Adipocyte (in vitro differentiated cells): ENCODE data around the gene MACROD2.
A peak's percentile ranks its signal among the peaks of the same experiment; 100 is the strongest.

Source experiments
- DNase-seq: peaks from one replicate; pipeline ENCODE4 v3.0.0-alpha.2; 2015; ENCODE audit warnings: low read depth
- H3K27me3 ChIP-seq: replicated peaks from 2 replicates; pipeline ENCODE4 v1.7.0; 2013; ENCODE audit warnings: mild to moderate bottlenecking, low read length, moderate library complexity; ENCODE audit not compliant: control insufficient read depth, insufficient read depth
- H3K36me3 ChIP-seq: 2 replicates; pipeline ENCODE4 v1.7.0; 2013; ENCODE audit warnings: low read length, mild to moderate bottlenecking, moderate library complexity; ENCODE audit not compliant: control insufficient read depth, insufficient read depth, severe bottlenecking
- H3K4me1 ChIP-seq: 2 replicates; pipeline ENCODE4 v1.7.0; 2013; ENCODE audit warnings: mild to moderate bottlenecking, low read length, moderate library complexity; ENCODE audit not compliant: control insufficient read depth, insufficient read depth
- H3K4me3 ChIP-seq: 2 replicates; pipeline ENCODE4 v1.7.0; 2013; ENCODE audit warnings: mild to moderate bottlenecking, low read length, moderate library complexity
- H3K9ac ChIP-seq: 2 replicates; pipeline ENCODE4 v1.7.0; 2013; ENCODE audit warnings: mild to moderate bottlenecking, low read length, moderate library complexity
- H3K9me3 ChIP-seq: 2 replicates; pipeline ENCODE4 v1.7.0; 2013; ENCODE audit warnings: mild to moderate bottlenecking, low read length, moderate library complexity; ENCODE audit not compliant: control insufficient read depth

MACROD2 gene

GRCh38 chr20:14828459-14828858, 833.1 kb downstream of the MACROD2 start:
- no peak for DNase-seq
- H3K4me1 ChIP-seq, result peaks cover 7% of the 10 kb centered on the region
- no peaks in the 10 kb centered on the region for H3K36me3 ChIP-seq
- H3K27me3 ChIP-seq, result no peaks in the 10 kb centered on the region
- H3K9me3 ChIP-seq, result no peaks in the 10 kb centered on the region
- H3K4me3 ChIP-seq, result no peak overlapping the region
- H3K9ac ChIP-seq, result no peak overlapping the region

- peaks cover 11% of the 10 kb centered on the region for H3K4me1 ChIP-seq
- H3K9ac ChIP-seq, result no peak overlapping the region
- no peaks in the 10 kb centered on the region for H3K27me3 ChIP-seq
- no peaks in the 10 kb centered on the region for H3K9me3 ChIP-seq
- H3K36me3 ChIP-seq, result no peaks in the 10 kb centered on the region
- H3K4me3 ChIP-seq, result no peak overlapping the region
- DNase-seq, result no peak
Observed at GRCh38 chr20:14829906-14830305, 834.6 kb downstream of the MACROD2 start.

GRCh38 chr20:14830466-14830865, 835.1 kb downstream of the MACROD2 start:
- no peak for DNase-seq
- Histone ChIP-seq H3K9me3 (no peaks in the 10 kb centered on the region), H3K9ac (no peak overlapping the region), H3K4me1 (peaks cover 11% of the 10 kb centered on the region), H3K4me3 (no peak overlapping the region), H3K27me3 (no peaks in the 10 kb centered on the region), H3K36me3 (no peaks in the 10 kb centered on the region)

- Histone ChIP-seq H3K9ac (no peak overlapping the region), H3K4me1 (peaks cover 11% of the 10 kb centered on the region)
Observed at GRCh38 chr20:14830899-14831298, 835.6 kb downstream of the MACROD2 start.

GRCh38 chr20:14832630-14833029, 837.3 kb downstream of the MACROD2 start:
- Histone ChIP-seq H3K9me3 (no peaks in the 10 kb centered on the region), H3K36me3 (no peaks in the 10 kb centered on the region), H3K4me3 (no peak overlapping the region), H3K4me1 (peaks cover 11% of the 10 kb centered on the region), H3K27me3 (no peaks in the 10 kb centered on the region), H3K9ac (no peak overlapping the region)
- DNase-seq, result no peak

More at GRCh38 chr20:14830899-14831298, 835.6 kb downstream of the MACROD2 start:
- no peak for DNase-seq
- no peaks in the 10 kb centered on the region for H3K9me3 ChIP-seq
- no peak overlapping the region for H3K4me3 ChIP-seq
- H3K36me3 ChIP-seq, result no peaks in the 10 kb centered on the region
- H3K27me3 ChIP-seq, result no peaks in the 10 kb centered on the region

GRCh38 chr20:14838663-14839628, 843.6 kb downstream of the MACROD2 start:
- no peaks in the 10 kb centered on the region for H3K9me3 ChIP-seq
- no peaks in the 10 kb centered on the region for H3K36me3 ChIP-seq
- peak; percentile 87 for DNase-seq
- H3K9ac ChIP-seq, result no peak overlapping the region
- H3K4me1 ChIP-seq, result peaks cover 5% of the 10 kb centered on the region
- no peak overlapping the region for H3K4me3 ChIP-seq
- H3K27me3 ChIP-seq, result no peaks in the 10 kb centered on the region

- H3K36me3 ChIP-seq, result no peaks in the 10 kb centered on the region
- DNase-seq, result peak; percentile 29
- no peaks in the 10 kb centered on the region for H3K27me3 ChIP-seq
- H3K9ac ChIP-seq, result no peak overlapping the region
- H3K4me1 ChIP-seq, result peaks cover 6% of the 10 kb centered on the region
- H3K4me3 ChIP-seq, result no peak overlapping the region
- H3K9me3 ChIP-seq, result no peaks in the 10 kb centered on the region
Observed at GRCh38 chr20:14845199-14846160, 850.2 kb downstream of the MACROD2 start.

- no peaks in the 10 kb centered on the region for H3K27me3 ChIP-seq
- H3K9me3 ChIP-seq, result no peaks in the 10 kb centered on the region
- no peak for DNase-seq
- peaks cover 6% of the 10 kb centered on the region for H3K4me1 ChIP-seq
- H3K9ac ChIP-seq, result no peak overlapping the region
- H3K4me3 ChIP-seq, result no peak overlapping the region
- H3K36me3 ChIP-seq, result no peaks in the 10 kb centered on the region
Observed at GRCh38 chr20:14848806-14849205, 853.5 kb downstream of the MACROD2 start.

- DNase-seq, result no peak
- Histone ChIP-seq H3K4me3 (no peak overlapping the region), H3K4me1 (no peaks in the 10 kb centered on the region), H3K9me3 (no peaks in the 10 kb centered on the region), H3K9ac (no peak overlapping the region), H3K36me3 (no peaks in the 10 kb centered on the region), H3K27me3 (no peaks in the 10 kb centered on the region)
Observed at GRCh38 chr20:14853079-14853478, 857.8 kb downstream of the MACROD2 start.

- DNase-seq, result no peak
- no peaks in the 10 kb centered on the region for H3K4me1 ChIP-seq
- no peak overlapping the region for H3K4me3 ChIP-seq
Observed at GRCh38 chr20:14855171-14855570, 859.9 kb downstream of the MACROD2 start.

GRCh38 chr20:14859627-14860026, 864.3 kb downstream of the MACROD2 start:
- Histone ChIP-seq H3K9me3 (no peaks in the 10 kb centered on the region), H3K36me3 (no peaks in the 10 kb centered on the region), H3K9ac (no peak overlapping the region), H3K4me3 (no peak overlapping the region), H3K4me1 (no peaks in the 10 kb centered on the region), H3K27me3 (no peaks in the 10 kb centered on the region)
- DNase-seq, result no peak

More at GRCh38 chr20:14855171-14855570, 859.9 kb downstream of the MACROD2 start:
- Histone ChIP-seq H3K9ac (no peak overlapping the region), H3K36me3 (no peaks in the 10 kb centered on the region), H3K27me3 (no peaks in the 10 kb centered on the region), H3K9me3 (no peaks in the 10 kb centered on the region)
